ENCODE results near the gene UBXN6.
A peak's percentile ranks its signal among the peaks of the same experiment; 100 is the strongest.

Gene UBXN6

GRCh38 chr19:4409123-4409933, 48.3 kb downstream of the UBXN6 start:
- no peak for DNase-seq (ENCODE audit: low spot score)

- DNase-seq (ENCODE audit: low spot score) = no peak
Observed at GRCh38 chr19:4406626-4407025, 51.0 kb downstream of the UBXN6 start.

- no peak for DNase-seq (ENCODE audit: low spot score)
Observed at GRCh38 chr19:4405977-4406376, 51.6 kb downstream of the UBXN6 start.

GRCh38 chr19:4403005-4403761, 54.4 kb downstream of the UBXN6 start:
- DNase-seq (ENCODE audit: low spot score) = no peak

- DNase-seq (ENCODE audit: low spot score) = peak; percentile 100
Observed at GRCh38 chr19:4402171-4403004, 55.2 kb downstream of the UBXN6 start, which contains the start of gene CHAF1A. Gene CHAF1A, plus strand, starts transcription at chr19:4402640. Its CDS starts 123 bp downstream, at chr19:4402763.

- no peak for DNase-seq (ENCODE audit: low spot score)
Observed at GRCh38 chr19:4401769-4402170, 55.8 kb downstream of the UBXN6 start.

GRCh38 chr19:4400135-4400936, 57.3 kb downstream of the UBXN6 start, which contains the start of gene SH3GL1:
Gene SH3GL1, minus strand, starts transcription at chr19:4400547. Its CDS starts 179 bp downstream, at chr19:4400368.
- DNase-seq (ENCODE audit: low spot score) = peak; percentile 92

- no peak for DNase-seq (ENCODE audit: low spot score)
Observed at GRCh38 chr19:4399812-4400134, 57.8 kb downstream of the UBXN6 start.

- DNase-seq (ENCODE audit: low spot score) = no peak
Observed at GRCh38 chr19:4396949-4397783, 60.4 kb downstream of the UBXN6 start.

Measured in globus pallidus (tissue), 1 donor.